Measurements from ENCODE around the gene SORBS1.

GRCh38 chr10:95350830-95351228, 210.3 kb downstream of the SORBS1 start:
- no peak for TF ChIP-seq CTCF (IDR thresholded peaks at IDR 0.05)
- no peak for TF ChIP-seq EZH2 (IDR thresholded peaks at IDR 0.05; ENCODE audit: borderline replicate concordance, insufficient read depth, low read depth, low read length, poor library complexity, severe bottlenecking)
